ENCODE results near the gene GPAM.

Gene GPAM

GRCh38 chr10:112137154-112137987 is 46.2 kb downstream of the GPAM start:
- TF ChIP-seq L3MBTL2 (conservative IDR thresholded peaks at IDR 0.05) (no peak), FOXA1 (IDR thresholded peaks at IDR 0.05) (no peak), NFRKB (IDR thresholded peaks at IDR 0.05) (no peak)
- ChIA-PET POLR2A (interaction anchor here (1.4 kb wide), 1 partner anchor 46 kb away, joined by 3 read pairs; the partner anchor contains the start of gene GPAM), CTCF (interaction anchor here (0.6 to 2.1 kb wide), 26 partner anchors 10 to 1067 kb away, joined by 3 to 32 read pairs (median 4); partner anchors contain the start of gene ADRA2A)
- DNase-seq (ENCODE audit: extremely low spot score): peak; percentile 88

GRCh38 chr10:112136486-112137153 is 46.9 kb downstream of the GPAM start:
- ChIA-PET POLR2A (interaction anchor here (1.4 kb wide), 1 partner anchor 47 kb away, joined by 3 read pairs; the partner anchor contains the start of gene GPAM), CTCF (interaction anchor here (0.6 to 2.1 kb wide), 19 partner anchors 9 to 1066 kb away, joined by 3 to 32 read pairs (median 4); partner anchors contain the start of gene ADRA2A)
- DNase-seq (ENCODE audit: extremely low spot score): no peak
- TF ChIP-seq FOXM1 (IDR thresholded peaks at IDR 0.05; ENCODE audit: borderline replicate concordance): no peak
- no peak for TF ChIP-seq LEF1 (IDR thresholded peaks at IDR 0.05; ENCODE audit: borderline replicate concordance)
- TF ChIP-seq FOXA1 (IDR thresholded peaks at IDR 0.05): no peak
- TF ChIP-seq L3MBTL2 (conservative IDR thresholded peaks at IDR 0.05): no peak
- no peak for TF ChIP-seq HDGF (IDR thresholded peaks at IDR 0.05; ENCODE audit: borderline replicate concordance)
- TF ChIP-seq ARNT (IDR thresholded peaks at IDR 0.05): no peak

GRCh38 chr10:112135604-112136003 is 48.0 kb downstream of the GPAM start:
- ChIA-PET CTCF (no interaction called here), POLR2A (no interaction called here)
- TF ChIP-seq TARDBP (IDR thresholded peaks at IDR 0.05) (no peak), SP1 (IDR thresholded peaks at IDR 0.05) (no peak), HDGF (IDR thresholded peaks at IDR 0.05; ENCODE audit: borderline replicate concordance) (no peak), ELF4 (IDR thresholded peaks at IDR 0.05) (no peak), ZNF384 (IDR thresholded peaks at IDR 0.05) (no peak), NFRKB (IDR thresholded peaks at IDR 0.05) (no peak), PKNOX1 (IDR thresholded peaks at IDR 0.05) (no peak), CTBP1 (IDR thresholded peaks at IDR 0.05; ENCODE audit: borderline replicate concordance) (no peak), L3MBTL2 (conservative IDR thresholded peaks at IDR 0.05) (no peak), SUZ12 (IDR thresholded peaks at IDR 0.05) (no peak), FOXK2 (IDR thresholded peaks at IDR 0.05) (no peak)
- DNase-seq (ENCODE audit: extremely low spot score): no peak

GRCh38 chr10:112132435-112132834 is 51.1 kb downstream of the GPAM start:
- DNase-seq (ENCODE audit: extremely low spot score): no peak
- ChIA-PET CTCF (interaction anchor here (1.0 kb wide), 1 partner anchor 17 kb away, joined by 5 read pairs; no protein-coding TSS in a partner anchor), POLR2A (no interaction called here)
- no peak for TF ChIP-seq L3MBTL2 (conservative IDR thresholded peaks at IDR 0.05)
- no peak for TF ChIP-seq FOXK2 (IDR thresholded peaks at IDR 0.05)
- TF ChIP-seq NFRKB (IDR thresholded peaks at IDR 0.05): no peak
- no peak for TF ChIP-seq BHLHE40 (IDR thresholded peaks at IDR 0.05; ENCODE audit: borderline replicate concordance)
- no peak for TF ChIP-seq FOXA1 (IDR thresholded peaks at IDR 0.05)
- TF ChIP-seq CTBP1 (IDR thresholded peaks at IDR 0.05; ENCODE audit: borderline replicate concordance): no peak
- no peak for TF ChIP-seq LEF1 (IDR thresholded peaks at IDR 0.05; ENCODE audit: borderline replicate concordance)
- TF ChIP-seq FOXM1 (IDR thresholded peaks at IDR 0.05; ENCODE audit: borderline replicate concordance): no peak
- TF ChIP-seq PKNOX1 (IDR thresholded peaks at IDR 0.05): no peak
- TF ChIP-seq SP1 (IDR thresholded peaks at IDR 0.05): no peak
- no peak for TF ChIP-seq ZNF384 (IDR thresholded peaks at IDR 0.05)
- no peak for TF ChIP-seq ARNT (IDR thresholded peaks at IDR 0.05)
- TF ChIP-seq TARDBP (IDR thresholded peaks at IDR 0.05): no peak
- no peak for TF ChIP-seq HDGF (IDR thresholded peaks at IDR 0.05; ENCODE audit: borderline replicate concordance)
- no peak for TF ChIP-seq SUZ12 (IDR thresholded peaks at IDR 0.05)
- TF ChIP-seq ELF4 (IDR thresholded peaks at IDR 0.05): no peak

- POLR2A ChIA-PET: no interaction called here
- CTCF ChIA-PET: interaction anchor here (1.0 kb wide), 1 partner anchor 16 kb away, joined by 5 read pairs; no protein-coding TSS in a partner anchor
These were observed 51.6 kb downstream of the GPAM start for GRCh38 chr10:112131996-112132395.

GRCh38 chr10:112131346-112131745 is 52.2 kb downstream of the GPAM start:
- no peak for TF ChIP-seq ARNT (IDR thresholded peaks at IDR 0.05)
- TF ChIP-seq ELF4 (IDR thresholded peaks at IDR 0.05): no peak
- no peak for TF ChIP-seq HDGF (IDR thresholded peaks at IDR 0.05; ENCODE audit: borderline replicate concordance)
- no peak for TF ChIP-seq ZNF384 (IDR thresholded peaks at IDR 0.05)
- no peak for TF ChIP-seq BHLHE40 (IDR thresholded peaks at IDR 0.05; ENCODE audit: borderline replicate concordance)
- TF ChIP-seq FOXA1 (IDR thresholded peaks at IDR 0.05): no peak
- TF ChIP-seq FOXK2 (IDR thresholded peaks at IDR 0.05): no peak
- no peak for TF ChIP-seq NFRKB (IDR thresholded peaks at IDR 0.05)
- TF ChIP-seq FOXM1 (IDR thresholded peaks at IDR 0.05; ENCODE audit: borderline replicate concordance): no peak
- no peak for TF ChIP-seq L3MBTL2 (conservative IDR thresholded peaks at IDR 0.05)
- TF ChIP-seq LEF1 (IDR thresholded peaks at IDR 0.05; ENCODE audit: borderline replicate concordance): no peak
- TF ChIP-seq CTBP1 (IDR thresholded peaks at IDR 0.05; ENCODE audit: borderline replicate concordance): no peak
- no peak for TF ChIP-seq TARDBP (IDR thresholded peaks at IDR 0.05)
- ChIA-PET POLR2A (no interaction called here), CTCF (no interaction called here)
- DNase-seq (ENCODE audit: extremely low spot score): no peak

More at GRCh38 chr10:112131996-112132395, 51.6 kb downstream of the GPAM start:
- DNase-seq (ENCODE audit: extremely low spot score): no peak
- no peak for TF ChIP-seq HDGF (IDR thresholded peaks at IDR 0.05; ENCODE audit: borderline replicate concordance)
- no peak for TF ChIP-seq BHLHE40 (IDR thresholded peaks at IDR 0.05; ENCODE audit: borderline replicate concordance)
- TF ChIP-seq FOXA1 (IDR thresholded peaks at IDR 0.05): no peak
- no peak for TF ChIP-seq L3MBTL2 (conservative IDR thresholded peaks at IDR 0.05)
- no peak for TF ChIP-seq ZNF384 (IDR thresholded peaks at IDR 0.05)
- no peak for TF ChIP-seq TARDBP (IDR thresholded peaks at IDR 0.05)
- TF ChIP-seq CTBP1 (IDR thresholded peaks at IDR 0.05; ENCODE audit: borderline replicate concordance): no peak
- no peak for TF ChIP-seq ARNT (IDR thresholded peaks at IDR 0.05)
- TF ChIP-seq FOXM1 (IDR thresholded peaks at IDR 0.05; ENCODE audit: borderline replicate concordance): no peak

All from HEK293T (cell line).